Stomach (tissue), 4 donors: ENCODE data around the gene NDUFAF5.

ENCODE experiments used
- CTCF ChIP-seq, 7 experiments: fragments of 450-650 bp in 4 of 7; fragments of 200-600 bp in 3 of 7; sonication (generic) in 3 of 7; IDR thresholded peaks; one replicate each; pipeline ENCODE4 v1.5.1; 2016 to 2019; ENCODE audit warnings: antibody characterized with exemption in 7 of 7, control low read depth in 2 of 7, mild to moderate bottlenecking in 1 of 7
- EP300 ChIP-seq: sonication (generic); formaldehyde crosslinking; IDR thresholded peaks from one replicate; pipeline ENCODE4 v1.6.1; 2017; ENCODE audit warnings: antibody characterized with exemption

DNA sequence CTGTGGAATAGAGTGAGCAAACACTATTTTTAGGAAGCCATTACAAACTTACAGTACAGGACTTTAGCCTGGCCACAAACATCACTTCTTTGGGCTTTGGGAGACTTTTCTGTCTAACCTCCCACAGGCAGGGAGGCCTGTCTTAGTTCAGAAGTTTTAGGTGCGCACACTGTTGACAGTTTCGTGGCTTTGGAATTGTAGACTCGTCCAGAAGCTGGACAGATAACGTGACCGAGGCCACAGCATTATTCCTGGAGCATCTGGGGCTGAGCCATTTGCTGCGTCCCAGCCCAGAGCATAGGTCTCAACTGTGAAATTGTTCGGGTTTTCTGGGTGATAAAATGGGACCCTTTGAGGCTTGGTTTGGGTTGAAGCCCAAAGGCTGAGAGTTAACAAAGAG, 53.8 kb downstream of the NDUFAF5 start:
- TF ChIP-seq CTCF (IDR thresholded peaks at IDR 0.05) (no peak), EP300 (no peak)
